NCI-H510A (cell line): ENCODE results near the gene AMOTL2.

Experiments
- DNase-seq: peaks from one replicate; lab custom pipeline; 2025; lab: John Stamatoyannopoulos, UW

AMOTL2 gene

GRCh38 chr3:134314588-134315285 is 59.5 kb downstream of the AMOTL2 start:
- DNase-seq = no peak

- DNase-seq = no peak
Measured at GRCh38 chr3:134313847-134314587, 60.2 kb downstream of the AMOTL2 start.

DNA sequence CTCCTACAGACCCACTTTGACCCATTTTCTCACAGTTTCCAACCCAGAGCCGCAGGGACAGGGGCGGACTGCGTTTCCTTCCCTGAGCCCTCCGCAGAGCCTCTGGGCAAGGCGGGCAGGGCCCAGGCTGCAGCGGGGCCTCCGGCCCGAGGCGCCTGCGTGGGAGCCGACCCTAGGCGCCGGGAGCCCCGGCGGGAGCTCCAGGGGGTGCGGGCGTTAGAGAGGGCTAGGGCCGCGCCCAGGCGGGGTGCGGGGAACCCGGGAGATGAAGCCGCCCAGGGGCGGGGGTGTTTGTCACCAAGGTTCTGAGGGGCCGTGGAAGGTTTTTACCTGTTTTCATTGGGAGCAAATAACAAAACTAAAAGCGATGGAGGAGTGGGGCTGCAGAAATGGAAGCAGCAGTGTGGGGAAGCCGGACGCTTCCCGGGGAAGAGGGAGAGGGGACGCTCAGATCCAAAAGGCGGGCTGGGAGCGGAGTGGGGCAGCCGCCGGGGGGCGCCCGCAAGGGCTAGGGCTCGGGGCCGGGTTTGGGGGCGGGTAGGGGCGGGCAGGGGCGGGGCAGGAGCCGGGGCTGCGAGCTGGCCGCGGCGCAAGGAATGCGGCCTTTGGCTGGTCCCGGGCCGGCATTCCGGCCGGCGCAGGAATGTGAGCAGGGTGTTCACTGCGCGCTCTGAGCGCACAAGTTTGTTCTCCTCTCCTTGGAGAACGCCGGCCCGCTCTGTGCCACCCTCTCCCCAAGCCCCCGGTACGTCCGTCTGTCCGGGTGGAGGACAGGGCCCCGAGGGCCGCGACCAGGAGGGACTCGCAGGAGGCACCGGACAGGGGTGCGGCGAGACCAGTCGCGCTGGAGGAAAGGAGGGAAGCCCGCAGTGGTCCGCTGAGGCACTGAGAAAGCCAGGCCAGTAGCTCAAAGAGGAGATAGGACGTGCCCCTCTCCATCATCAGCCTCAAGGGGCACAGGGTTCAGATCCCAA is 61.1 kb downstream of the AMOTL2 start:
- DNase-seq = no peak

- DNase-seq = no peak
Measured at GRCh38 chr3:134312072-134312872, 62.0 kb downstream of the AMOTL2 start.

DNA sequence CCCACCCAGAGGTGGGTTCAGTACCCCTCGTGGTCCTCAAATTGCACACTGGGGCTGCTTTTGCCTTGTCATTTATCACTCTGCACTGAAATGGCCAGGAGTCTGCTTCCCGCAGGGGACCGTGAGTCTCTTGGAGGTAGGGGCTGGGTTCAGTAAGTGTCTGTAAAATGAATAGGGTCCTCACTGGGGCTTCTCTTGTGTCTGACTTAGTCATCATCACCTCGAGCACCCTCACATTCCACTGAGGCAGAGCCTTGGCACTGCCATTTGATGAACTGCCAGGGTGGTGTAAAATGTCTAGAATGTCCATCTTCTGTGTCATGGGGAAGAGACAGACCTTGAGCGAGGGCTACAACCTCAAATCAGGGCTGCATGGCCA is 62.6 kb downstream of the AMOTL2 start:
- DNase-seq = no peak

DNA sequence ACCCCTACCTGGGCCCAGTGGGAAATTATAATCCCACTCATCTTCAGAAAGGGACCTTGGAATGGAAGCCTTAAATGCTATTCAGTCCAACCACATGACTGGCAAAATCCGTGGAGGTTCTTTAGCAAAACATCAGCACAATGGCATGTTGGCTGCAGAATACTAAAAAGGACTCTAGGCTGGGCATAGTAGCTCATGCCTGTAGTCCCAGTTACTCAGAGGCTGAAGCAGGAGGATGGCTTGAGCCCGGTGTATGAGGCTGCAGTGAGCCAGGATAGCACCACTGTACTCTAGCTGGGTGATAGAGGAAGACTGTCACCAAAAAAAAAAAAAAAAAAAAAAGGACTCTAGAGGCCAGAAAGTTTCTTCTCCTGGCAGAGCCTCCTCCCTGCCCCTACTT is 63.0 kb downstream of the AMOTL2 start:
- DNase-seq = no peak

- DNase-seq = no peak
Measured at GRCh38 chr3:134309987-134310700, 64.1 kb downstream of the AMOTL2 start.

DNA sequence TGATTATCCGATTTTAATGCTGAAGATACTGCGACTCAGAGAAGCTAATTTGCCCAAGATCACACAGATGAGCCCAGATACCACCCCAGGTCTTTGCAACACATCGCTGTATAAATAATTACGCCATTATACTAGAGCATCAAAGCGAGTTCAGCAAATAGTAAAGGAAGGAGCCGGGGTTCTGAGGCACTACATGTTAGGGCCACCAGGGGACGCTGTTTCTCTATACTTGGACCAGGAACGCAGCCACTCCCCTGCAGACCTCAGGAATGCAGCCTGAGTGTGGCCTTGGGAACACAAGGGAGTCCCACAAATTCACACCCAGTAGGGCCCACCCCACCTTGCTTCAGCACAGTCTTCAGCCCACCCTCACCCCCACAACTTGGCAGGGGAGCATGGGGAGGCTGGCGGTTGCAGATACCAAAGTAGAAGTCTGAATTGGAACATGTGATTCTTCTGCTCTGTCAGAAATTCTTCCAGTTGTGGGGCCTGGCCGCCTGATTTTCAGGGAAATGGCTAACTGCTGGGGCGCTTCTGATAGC is 65.8 kb downstream of the AMOTL2 start:
- no peak for DNase-seq

- no peak for DNase-seq
Measured at GRCh38 chr3:134307425-134307824, 66.8 kb downstream of the AMOTL2 start.

DNA sequence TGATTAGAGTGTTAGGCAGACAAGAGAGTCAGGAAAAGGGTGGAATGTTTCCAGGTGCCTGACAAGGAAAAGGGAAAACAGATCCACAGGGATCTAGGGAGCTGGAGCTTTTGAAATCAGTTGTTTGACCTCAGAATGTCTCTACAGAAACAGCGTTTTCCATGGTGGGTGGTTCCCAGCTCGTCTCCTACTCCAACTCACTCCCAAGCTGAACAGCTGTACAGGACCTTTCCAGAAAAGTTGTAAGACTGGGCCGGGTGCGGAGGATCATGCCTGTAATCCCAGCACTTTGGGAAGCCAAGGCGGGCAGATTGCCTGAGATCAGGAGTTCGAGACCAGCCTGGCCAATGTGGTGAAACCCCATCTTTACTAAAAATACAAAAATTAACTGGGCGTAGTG is 67.9 kb downstream of the AMOTL2 start:
- DNase-seq = no peak
